ENCODE data around the gene KLHDC3.
A peak's percentile ranks its signal among the peaks of the same experiment; 100 is the strongest.

Gene KLHDC3

GRCh38 chr6:42970871-42971612 lies 43.0 kb upstream of the KLHDC3 start:
- no peak for TF ChIP-seq CTCF (IDR thresholded peaks at IDR 0.05; ENCODE audit: low read length, missing control alignments)
- no peak overlapping the region for H3K4me3 ChIP-seq (replicated peaks; ENCODE audit: low read depth, low read length)
- no peak for DNase-seq (ENCODE audit: low read depth)

GRCh38 chr6:42971746-42972327 lies 42.2 kb upstream of the KLHDC3 start:
- no peak for DNase-seq (ENCODE audit: low read depth)
- no peak overlapping the region for H3K4me3 ChIP-seq (replicated peaks; ENCODE audit: low read depth, low read length)
- TF ChIP-seq CTCF (IDR thresholded peaks at IDR 0.05; ENCODE audit: low read length, missing control alignments), result no peak

GRCh38 chr6:42973926-42974325 lies 40.1 kb upstream of the KLHDC3 start:
- no peak for TF ChIP-seq CTCF (IDR thresholded peaks at IDR 0.05; ENCODE audit: low read length, missing control alignments)
- no peak overlapping the region for H3K4me3 ChIP-seq (replicated peaks; ENCODE audit: low read depth, low read length)
- DNase-seq (ENCODE audit: low read depth), result no peak

- DNase-seq (ENCODE audit: low read depth), result no peak
- TF ChIP-seq CTCF (IDR thresholded peaks at IDR 0.05; ENCODE audit: low read length, missing control alignments), result no peak
- H3K4me3 ChIP-seq (replicated peaks; ENCODE audit: low read depth, low read length), result no peak overlapping the region
Observed at GRCh38 chr6:42974919-42975505, 39.0 kb upstream of the KLHDC3 start.

- peak overlapping the region; percentile 72 for H3K4me3 ChIP-seq (replicated peaks; ENCODE audit: low read depth, low read length)
- no peak for TF ChIP-seq CTCF (IDR thresholded peaks at IDR 0.05; ENCODE audit: low read length, missing control alignments)
- DNase-seq (ENCODE audit: low read depth), result no peak
Observed at GRCh38 chr6:42978487-42978838, 35.6 kb upstream of the KLHDC3 start.

- peak within 1 kb of the TSS; percentile 72 for H3K4me3 ChIP-seq (replicated peaks; ENCODE audit: low read depth, low read length)
- peak; percentile 79 for DNase-seq (ENCODE audit: low read depth)
- no peak for TF ChIP-seq CTCF (IDR thresholded peaks at IDR 0.05; ENCODE audit: low read length, missing control alignments)
Observed at GRCh38 chr6:42978839-42979522, 35.1 kb upstream of the KLHDC3 start, which contains the start of gene PEX6. Gene PEX6 (minus strand): TSS chr6:42979181. CDS start chr6:42979150, 31 bp downstream.

All from fibroblast of pulmonary artery (primary cell).